KMS-11 (cell line): ENCODE data around the gene ACY1.

Source experiments
- H2AFZ ChIP-seq: fragments of 200-600 bp; sonication (generic); 2 replicates; pipeline ENCODE4 v1.6.1; 2016; ENCODE audit warnings: antibody characterized with exemption, mixed run types, low read depth
- H3K27ac ChIP-seq: fragments of 200-600 bp; sonication (generic); 2 replicates; pipeline ENCODE4 v1.6.1; 2016; ENCODE audit warnings: mild to moderate bottlenecking, mixed run types
- H3K27me3 ChIP-seq: fragments of 200-600 bp; sonication (generic); 2 replicates; pipeline ENCODE4 v1.6.1; 2017; ENCODE audit warnings: mild to moderate bottlenecking, low read depth, mixed run types, moderate library complexity; ENCODE audit not compliant: insufficient read depth
- H3K36me3 ChIP-seq: fragments of 200-600 bp; sonication (generic); 2 replicates; pipeline ENCODE4 v1.6.1; 2017; ENCODE audit warnings: mild to moderate bottlenecking, mixed run types; ENCODE audit not compliant: insufficient read depth
- H3K4me1 ChIP-seq: fragments of 200-600 bp; sonication (generic); 2 replicates; pipeline ENCODE4 v1.6.1; 2016; ENCODE audit warnings: mild to moderate bottlenecking, low read depth, mixed run types; ENCODE audit not compliant: poor library complexity, severe bottlenecking
- H3K4me2 ChIP-seq: fragments of 200-600 bp; sonication (generic); 2 replicates; pipeline ENCODE4 v1.7.0; 2016; ENCODE audit warnings: mild to moderate bottlenecking, mixed run types
- H3K4me3 ChIP-seq: fragments of 200-600 bp; sonication (generic); IDR thresholded peaks from 2 replicates; pipeline ENCODE4 v1.6.1; 2017; ENCODE audit warnings: low read depth, low read length, mixed read lengths; ENCODE audit not compliant: insufficient read depth
- H3K79me2 ChIP-seq: fragments of 200-600 bp; sonication (generic); 2 replicates; pipeline ENCODE4 v1.6.1; 2016; ENCODE audit warnings: low read depth, mixed run types; ENCODE audit not compliant: insufficient read depth
- H3K9ac ChIP-seq: fragments of 200-600 bp; sonication (generic); 2 replicates; pipeline ENCODE4 v1.6.1; 2016; ENCODE audit warnings: mild to moderate bottlenecking, mixed run types
- H4K20me1 ChIP-seq: fragments of 200-600 bp; sonication (generic); 2 replicates; pipeline ENCODE4 v1.6.1; 2016; ENCODE audit warnings: mild to moderate bottlenecking, mixed run types; ENCODE audit not compliant: insufficient read depth
- TF ChIP-seq, protein P1 (sequence below): fragments of 200-600 bp; sonication (generic); conservative IDR thresholded peaks from 2 replicates; pipeline ENCODE4 v1.6.1; 2017; ENCODE audit warnings: low read depth, mild to moderate bottlenecking, antibody characterized with exemption, low read length, moderate library complexity, mixed read lengths

ACY1 gene

GRCh38 chr3:52025453-52025852 is 42.1 kb downstream of the ACY1 start:
- no peak overlapping the region for H3K4me3 ChIP-seq
- no peaks in the 10 kb centered on the region for H4K20me1 ChIP-seq
- TF ChIP-seq, protein P1, sequence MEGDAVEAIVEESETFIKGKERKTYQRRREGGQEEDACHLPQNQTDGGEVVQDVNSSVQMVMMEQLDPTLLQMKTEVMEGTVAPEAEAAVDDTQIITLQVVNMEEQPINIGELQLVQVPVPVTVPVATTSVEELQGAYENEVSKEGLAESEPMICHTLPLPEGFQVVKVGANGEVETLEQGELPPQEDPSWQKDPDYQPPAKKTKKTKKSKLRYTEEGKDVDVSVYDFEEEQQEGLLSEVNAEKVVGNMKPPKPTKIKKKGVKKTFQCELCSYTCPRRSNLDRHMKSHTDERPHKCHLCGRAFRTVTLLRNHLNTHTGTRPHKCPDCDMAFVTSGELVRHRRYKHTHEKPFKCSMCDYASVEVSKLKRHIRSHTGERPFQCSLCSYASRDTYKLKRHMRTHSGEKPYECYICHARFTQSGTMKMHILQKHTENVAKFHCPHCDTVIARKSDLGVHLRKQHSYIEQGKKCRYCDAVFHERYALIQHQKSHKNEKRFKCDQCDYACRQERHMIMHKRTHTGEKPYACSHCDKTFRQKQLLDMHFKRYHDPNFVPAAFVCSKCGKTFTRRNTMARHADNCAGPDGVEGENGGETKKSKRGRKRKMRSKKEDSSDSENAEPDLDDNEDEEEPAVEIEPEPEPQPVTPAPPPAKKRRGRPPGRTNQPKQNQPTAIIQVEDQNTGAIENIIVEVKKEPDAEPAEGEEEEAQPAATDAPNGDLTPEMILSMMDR = no peak
- H3K4me1 ChIP-seq = no peaks in the 10 kb centered on the region
- H3K36me3 ChIP-seq = no peaks in the 10 kb centered on the region
- H3K79me2 ChIP-seq = no peaks in the 10 kb centered on the region
- no peak overlapping the region for H3K4me2 ChIP-seq
- no peak overlapping the region for H2AFZ ChIP-seq
- no peaks in the 10 kb centered on the region for H3K27me3 ChIP-seq
- H3K27ac ChIP-seq = no peak overlapping the region
- no peak overlapping the region for H3K9ac ChIP-seq

- H4K20me1 ChIP-seq = no peaks in the 10 kb centered on the region
Measured at GRCh38 chr3:52026041-52026440, 42.7 kb downstream of the ACY1 start.

GRCh38 chr3:52028572-52028971 is 45.2 kb downstream of the ACY1 start:
- Histone ChIP-seq H3K27me3 (no peaks in the 10 kb centered on the region), H2AFZ (no peak overlapping the region), H3K36me3 (no peaks in the 10 kb centered on the region), H3K4me3 (no peak overlapping the region), H3K4me2 (no peak overlapping the region), H3K27ac (no peak overlapping the region), H3K9ac (no peak overlapping the region), H3K4me1 (no peaks in the 10 kb centered on the region), H3K79me2 (no peaks in the 10 kb centered on the region), H4K20me1 (no peaks in the 10 kb centered on the region)
- TF ChIP-seq, protein P1 = no peak

More at GRCh38 chr3:52026041-52026440, 42.7 kb downstream of the ACY1 start:
- no peaks in the 10 kb centered on the region for H3K27me3 ChIP-seq
- no peaks in the 10 kb centered on the region for H3K36me3 ChIP-seq
- H2AFZ ChIP-seq = no peak overlapping the region
- no peaks in the 10 kb centered on the region for H3K79me2 ChIP-seq
- H3K9ac ChIP-seq = no peak overlapping the region
- no peaks in the 10 kb centered on the region for H3K4me1 ChIP-seq
- H3K4me2 ChIP-seq = no peak overlapping the region
- TF ChIP-seq, protein P1 = no peak
- no peak overlapping the region for H3K4me3 ChIP-seq
- H3K27ac ChIP-seq = no peak overlapping the region

- no peak overlapping the region for H3K27ac ChIP-seq
- no peak overlapping the region for H2AFZ ChIP-seq
- no peaks in the 10 kb centered on the region for H3K4me1 ChIP-seq
Measured at GRCh38 chr3:52029053-52029452, 45.7 kb downstream of the ACY1 start.

More at GRCh38 chr3:52029053-52029452, 45.7 kb downstream of the ACY1 start:
- Histone ChIP-seq H3K79me2 (no peaks in the 10 kb centered on the region), H3K27me3 (no peaks in the 10 kb centered on the region), H3K9ac (no peak overlapping the region), H3K4me2 (no peak overlapping the region), H4K20me1 (no peaks in the 10 kb centered on the region), H3K4me3 (no peak overlapping the region), H3K36me3 (no peaks in the 10 kb centered on the region)
- TF ChIP-seq, protein P1 = no peak
